ENCODE measurements around the gene PKD1. TPM values are rescaled to one million over a fixed set of nuclear protein-coding genes. Genes with fewer than 3 reads are reported as not detected.

Gene PKD1
- total and polyA plus RNA-seq, 2 donors (not counting 1 experiment from before 2014, with no cell fraction given): 100 to 116 TPM

DNA sequence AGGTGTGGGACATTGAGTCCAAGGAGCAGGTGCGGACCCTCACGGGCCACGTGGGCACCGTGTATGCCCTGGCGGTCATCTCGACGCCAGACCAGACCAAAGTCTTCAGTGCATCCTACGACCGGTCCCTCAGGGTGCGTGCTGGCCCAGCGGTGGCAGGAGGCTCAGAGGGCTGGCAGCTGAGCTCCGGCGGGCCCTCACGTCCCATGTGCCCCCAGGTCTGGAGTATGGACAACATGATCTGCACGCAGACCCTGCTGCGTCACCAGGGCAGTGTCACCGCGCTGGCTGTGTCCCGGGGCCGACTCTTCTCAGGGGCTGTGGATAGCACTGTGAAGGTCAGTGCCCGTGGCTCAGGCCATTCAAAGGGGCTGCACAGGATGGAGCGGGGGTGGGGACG is 40.3 kb upstream of the PKD1 start:
- Histone ChIP-seq H3K4me2 (replicated peaks; ENCODE audit: low read depth, low read length, poor library complexity, severe bottlenecking) (no peak overlapping the region), H3K27ac (ENCODE audit: low read length in 2 of 2) (no peak overlapping the region), H3K4me1 (ENCODE audit: control insufficient read depth in 2 of 2, insufficient read depth in 2 of 2, low read length in 2 of 2) (no peaks in the 10 kb centered on the region), H3K9me3 (ENCODE audit: control extremely low read depth in 1 of 3, control insufficient read depth in 2 of 3, insufficient read depth in 1 of 3, low read length in 2 of 3) (no peaks in the 10 kb centered on the region), H2AFZ (ENCODE audit: insufficient read depth, low read depth, low read length, poor library complexity, severe bottlenecking) (no peak overlapping the region), H3K27me3 (replicated peaks in 1 of 4; ENCODE audit: control extremely low read depth in 1 of 4, control insufficient read depth in 3 of 4, insufficient read depth in 4 of 4, low read length in 3 of 4) (no peaks in the 10 kb centered on the region), H4K20me1 (ENCODE audit: control insufficient read depth, insufficient read depth, low read length, poor library complexity, severe bottlenecking) (no peaks in the 10 kb centered on the region), H3K36me3 (replicated peaks in 1 of 2; ENCODE audit: control extremely low read depth in 1 of 2, control insufficient read depth in 1 of 2, extremely low read depth in 1 of 2, insufficient read depth in 2 of 2, low read length in 1 of 2) (peaks cover 0 to 28% of the 10 kb centered on the region in 2 experiments), H3K79me2 (ENCODE audit: control insufficient read depth, insufficient read depth, low read length) (peaks cover 6% of the 10 kb centered on the region), H3K4me3 (ENCODE audit: control extremely low read depth in 1 of 5, extremely low read depth in 1 of 5, insufficient read depth in 1 of 5, low read depth in 2 of 5, low read length in 4 of 5) (no peak overlapping the region), H3K9ac (ENCODE audit: low read length) (no peak overlapping the region)
- no peaks in the 10 kb centered on the region for H3K4me1 Mint-ChIP-seq
- CTCF ChIA-PET: no interaction called here
- WGBS (ENCODE audit: insufficient coverage): over 99% methylated on average over 23 of the region's 23 CpGs
- intact Hi-C loops (cut with micrococcal nuclease): no loop called here
- ATAC-seq (ENCODE audit: low read depth) (no peak), DNase-seq (no peak)
- no peak overlapping the region for H3K27ac Mint-ChIP-seq
- H3K4me3 Mint-ChIP-seq: no peak overlapping the region
- TF ChIP-seq EZH2 (IDR thresholded peaks at IDR 0.05; ENCODE audit: borderline replicate concordance, insufficient read depth, low read depth, low read length, poor library complexity, severe bottlenecking): no peak
- no peaks in the 10 kb centered on the region for H3K27me3 Mint-ChIP-seq
- POLR2A ChIA-PET: no interaction called here
- no peaks in the 10 kb centered on the region for H3K9me3 Mint-ChIP-seq (ENCODE audit: insufficient read depth)

- Histone ChIP-seq H3K9ac (ENCODE audit: low read length) (no peak overlapping the region), H2AFZ (ENCODE audit: insufficient read depth, low read depth, low read length, poor library complexity, severe bottlenecking) (no peak overlapping the region), H3K4me1 (ENCODE audit: control insufficient read depth in 2 of 2, insufficient read depth in 2 of 2, low read length in 2 of 2) (no peaks in the 10 kb centered on the region), H3K4me2 (replicated peaks; ENCODE audit: low read depth, low read length, poor library complexity, severe bottlenecking) (no peak overlapping the region), H3K27me3 (replicated peaks in 1 of 4; ENCODE audit: control extremely low read depth in 1 of 4, control insufficient read depth in 3 of 4, insufficient read depth in 4 of 4, low read length in 3 of 4) (no peaks in the 10 kb centered on the region), H3K79me2 (ENCODE audit: control insufficient read depth, insufficient read depth, low read length) (peaks cover 6% of the 10 kb centered on the region), H3K9me3 (ENCODE audit: control extremely low read depth in 1 of 3, control insufficient read depth in 2 of 3, insufficient read depth in 1 of 3, low read length in 2 of 3) (no peaks in the 10 kb centered on the region), H3K36me3 (replicated peaks in 1 of 2; ENCODE audit: control extremely low read depth in 1 of 2, control insufficient read depth in 1 of 2, extremely low read depth in 1 of 2, insufficient read depth in 2 of 2, low read length in 1 of 2) (peaks cover 0 to 28% of the 10 kb centered on the region in 2 experiments), H4K20me1 (ENCODE audit: control insufficient read depth, insufficient read depth, low read length, poor library complexity, severe bottlenecking) (no peaks in the 10 kb centered on the region), H3K27ac (ENCODE audit: low read length in 2 of 2) (no peak overlapping the region), H3K4me3 (ENCODE audit: control extremely low read depth in 1 of 5, extremely low read depth in 1 of 5, insufficient read depth in 1 of 5, low read depth in 2 of 5, low read length in 4 of 5) (no peak overlapping the region)
- ChIA-PET POLR2A (interaction anchor here (0.6 kb wide), 1 partner anchor 30 kb away, joined by 6 read pairs; the partner anchor contains the start of gene MLST8), CTCF (no interaction called here)
- no peaks in the 10 kb centered on the region for H3K4me1 Mint-ChIP-seq
- WGBS (ENCODE audit: insufficient coverage): 98% methylated on average over 10 of the region's 10 CpGs
- no peak overlapping the region for H3K4me3 Mint-ChIP-seq
- H3K27ac Mint-ChIP-seq: no peak overlapping the region
- H3K27me3 Mint-ChIP-seq: no peaks in the 10 kb centered on the region
- ATAC-seq (ENCODE audit: low read depth): no peak
- TF ChIP-seq, protein P1, sequence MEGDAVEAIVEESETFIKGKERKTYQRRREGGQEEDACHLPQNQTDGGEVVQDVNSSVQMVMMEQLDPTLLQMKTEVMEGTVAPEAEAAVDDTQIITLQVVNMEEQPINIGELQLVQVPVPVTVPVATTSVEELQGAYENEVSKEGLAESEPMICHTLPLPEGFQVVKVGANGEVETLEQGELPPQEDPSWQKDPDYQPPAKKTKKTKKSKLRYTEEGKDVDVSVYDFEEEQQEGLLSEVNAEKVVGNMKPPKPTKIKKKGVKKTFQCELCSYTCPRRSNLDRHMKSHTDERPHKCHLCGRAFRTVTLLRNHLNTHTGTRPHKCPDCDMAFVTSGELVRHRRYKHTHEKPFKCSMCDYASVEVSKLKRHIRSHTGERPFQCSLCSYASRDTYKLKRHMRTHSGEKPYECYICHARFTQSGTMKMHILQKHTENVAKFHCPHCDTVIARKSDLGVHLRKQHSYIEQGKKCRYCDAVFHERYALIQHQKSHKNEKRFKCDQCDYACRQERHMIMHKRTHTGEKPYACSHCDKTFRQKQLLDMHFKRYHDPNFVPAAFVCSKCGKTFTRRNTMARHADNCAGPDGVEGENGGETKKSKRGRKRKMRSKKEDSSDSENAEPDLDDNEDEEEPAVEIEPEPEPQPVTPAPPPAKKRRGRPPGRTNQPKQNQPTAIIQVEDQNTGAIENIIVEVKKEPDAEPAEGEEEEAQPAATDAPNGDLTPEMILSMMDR (IDR thresholded peaks at IDR 0.05): no peak
- TF ChIP-seq EZH2 (IDR thresholded peaks at IDR 0.05; ENCODE audit: borderline replicate concordance, insufficient read depth, low read depth, low read length, poor library complexity, severe bottlenecking): no peak
- intact Hi-C loops (cut with micrococcal nuclease): no loop called here
- no peaks in the 10 kb centered on the region for H3K9me3 Mint-ChIP-seq (ENCODE audit: insufficient read depth)
- no peak for DNase-seq
These were observed 39.8 kb upstream of the PKD1 start for GRCh38 chr16:2175454-2175853.

Data from B cell (primary cell).